Activated CD4-positive, alpha-beta T cell treated with anti-CD3 and anti-CD28 coated beads, Interleukin-10, Interleukin-2, amounts not matched to agents 100 ng/mL and 50 ng/mL, durations not matched to agents 16 hours and 8 hours (primary cell): ENCODE results near the gene CTDSP2.

Experiments
- DNase-seq: peaks from one replicate; pipeline ENCODE4 v3.0.0-alpha.2; 2020

CTDSP2 gene

GRCh38 chr12:57813111-57813970, 33.2 kb downstream of the CTDSP2 start:
- no peak for DNase-seq

GRCh38 chr12:57811028-57811755, 35.3 kb downstream of the CTDSP2 start:
- DNase-seq = no peak

DNA sequence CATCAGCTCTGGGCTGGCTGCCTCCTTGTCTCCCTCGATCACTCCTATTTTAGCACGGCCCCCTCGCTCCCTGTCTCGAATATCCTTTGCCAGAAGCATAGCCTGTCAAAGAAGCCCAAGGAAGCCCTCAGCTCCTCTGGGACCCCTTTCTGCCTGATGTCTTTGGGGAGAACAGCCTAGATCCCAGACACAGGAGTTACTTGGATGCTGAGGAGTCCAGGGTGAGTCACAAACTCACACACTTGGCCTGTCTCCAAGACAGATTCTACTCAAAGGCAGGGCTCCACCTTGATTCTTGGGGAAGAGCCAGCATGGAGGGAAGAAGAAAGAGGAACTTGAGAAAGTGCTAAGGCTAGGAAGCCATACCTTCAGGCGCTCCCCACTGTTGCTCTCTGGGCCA, 36.1 kb downstream of the CTDSP2 start:
- no peak for DNase-seq

- DNase-seq = no peak
These were observed 37.1 kb downstream of the CTDSP2 start for GRCh38 chr12:57809425-57809824.

DNA sequence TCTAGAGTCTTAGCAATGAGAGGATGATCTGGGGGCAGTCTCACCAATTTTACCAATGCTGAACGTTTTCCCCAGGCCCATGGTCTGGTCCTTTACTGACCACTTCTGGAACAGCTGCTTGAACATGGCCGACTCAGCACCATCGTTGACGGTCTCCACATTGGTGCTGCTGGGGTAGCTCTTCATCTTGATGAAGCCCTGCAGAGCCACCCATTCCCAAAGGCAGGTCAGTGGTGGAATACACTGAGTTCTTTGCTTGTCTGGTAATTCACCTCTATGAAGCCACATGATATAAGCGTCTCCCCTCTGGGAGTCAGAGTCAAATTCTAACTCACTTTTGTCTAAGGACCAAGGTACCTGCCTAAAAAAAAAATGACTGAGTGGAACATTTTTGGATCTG, 38.2 kb downstream of the CTDSP2 start:
- DNase-seq = no peak

GRCh38 chr12:57807285-57807684, 39.2 kb downstream of the CTDSP2 start:
- DNase-seq = no peak

- DNase-seq = no peak
These were observed 39.9 kb downstream of the CTDSP2 start for GRCh38 chr12:57806677-57807076.

GRCh38 chr12:57803319-57803893, 43.1 kb downstream of the CTDSP2 start:
- DNase-seq = peak; percentile 26

- no peak for DNase-seq
These were observed 43.9 kb downstream of the CTDSP2 start for GRCh38 chr12:57802607-57803006.

DNA sequence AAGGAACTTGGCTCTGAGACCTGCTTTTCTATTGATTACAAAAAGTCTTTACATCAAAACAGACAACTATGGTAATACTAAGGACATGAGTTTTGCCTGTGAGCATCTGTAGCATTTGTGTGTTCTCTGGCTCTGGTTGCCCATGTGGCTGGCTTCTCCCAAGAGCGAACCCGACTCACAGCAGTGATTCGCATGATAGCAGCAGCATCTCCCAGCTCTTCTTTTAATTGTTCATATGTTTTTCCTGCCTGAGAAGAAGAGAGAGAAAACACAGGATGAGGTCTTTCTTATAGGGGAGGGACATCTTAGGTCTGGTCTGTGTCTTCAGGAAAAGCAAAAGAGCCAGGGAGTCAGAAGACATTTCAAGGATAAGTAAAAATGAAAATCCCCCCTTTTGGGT, 45.6 kb downstream of the CTDSP2 start:
- no peak for DNase-seq

GRCh38 chr12:57797933-57798332, 48.6 kb downstream of the CTDSP2 start:
- no peak for DNase-seq

- no peak for DNase-seq
These were observed 49.5 kb downstream of the CTDSP2 start for GRCh38 chr12:57796996-57797395.

DNA sequence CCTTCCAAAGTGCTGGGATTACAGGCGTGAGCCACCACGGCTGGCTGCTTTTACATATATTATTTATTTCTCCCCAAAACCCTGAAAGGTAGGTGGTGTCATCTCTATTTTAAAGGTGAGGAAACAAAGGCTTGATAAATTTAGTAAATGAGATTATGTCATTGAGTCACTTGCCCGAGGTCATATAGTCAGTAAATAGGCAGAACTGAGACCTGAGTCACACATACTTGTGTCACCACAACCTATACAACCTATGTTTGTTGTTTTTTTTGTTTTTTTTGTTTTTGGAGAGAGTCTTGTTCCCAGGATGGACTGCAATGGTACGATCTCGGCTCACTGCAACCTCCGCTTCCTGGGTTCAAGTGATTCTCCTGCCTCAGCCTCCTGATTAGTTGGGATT, 51.2 kb downstream of the CTDSP2 start:
- no peak for DNase-seq

- no peak for DNase-seq
These were observed 52.6 kb downstream of the CTDSP2 start for GRCh38 chr12:57793920-57794319.

DNA sequence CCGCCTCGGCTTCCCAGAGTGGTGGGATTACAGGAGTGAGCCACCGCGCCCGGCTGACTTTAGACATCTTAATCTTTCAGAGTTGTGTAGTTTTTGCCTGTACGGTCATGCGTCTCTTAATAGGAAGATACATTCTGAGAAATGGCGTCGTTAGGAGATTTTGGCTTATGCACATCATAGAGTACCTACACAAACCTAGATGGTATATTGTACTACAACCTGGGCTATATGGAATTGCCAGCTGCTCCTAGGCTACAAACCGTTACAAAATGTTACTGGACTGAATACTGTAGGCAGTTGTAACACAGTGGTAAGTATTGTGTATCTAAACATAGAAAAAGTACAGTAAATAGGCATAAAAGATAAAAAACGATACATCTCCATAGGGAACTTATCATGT, 62.7 kb downstream of the CTDSP2 start:
- DNase-seq = no peak

DNA sequence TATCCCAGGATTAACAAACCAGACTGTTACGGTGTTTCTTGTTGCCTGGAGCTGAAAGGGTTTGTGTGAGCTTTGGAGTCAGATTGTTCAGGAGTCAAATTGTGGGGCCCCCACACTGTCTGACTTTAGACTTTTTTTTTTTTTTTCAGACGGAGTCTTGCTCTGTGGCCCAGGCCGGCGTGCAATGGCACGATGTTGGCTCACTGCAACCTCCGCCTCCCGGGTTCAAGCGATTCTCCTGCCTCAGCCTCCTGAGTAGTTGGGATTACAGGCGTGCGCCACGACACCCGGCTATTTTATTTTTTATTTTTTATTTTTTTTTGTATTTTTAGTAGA, 63.1 kb downstream of the CTDSP2 start:
- no peak for DNase-seq

DNA sequence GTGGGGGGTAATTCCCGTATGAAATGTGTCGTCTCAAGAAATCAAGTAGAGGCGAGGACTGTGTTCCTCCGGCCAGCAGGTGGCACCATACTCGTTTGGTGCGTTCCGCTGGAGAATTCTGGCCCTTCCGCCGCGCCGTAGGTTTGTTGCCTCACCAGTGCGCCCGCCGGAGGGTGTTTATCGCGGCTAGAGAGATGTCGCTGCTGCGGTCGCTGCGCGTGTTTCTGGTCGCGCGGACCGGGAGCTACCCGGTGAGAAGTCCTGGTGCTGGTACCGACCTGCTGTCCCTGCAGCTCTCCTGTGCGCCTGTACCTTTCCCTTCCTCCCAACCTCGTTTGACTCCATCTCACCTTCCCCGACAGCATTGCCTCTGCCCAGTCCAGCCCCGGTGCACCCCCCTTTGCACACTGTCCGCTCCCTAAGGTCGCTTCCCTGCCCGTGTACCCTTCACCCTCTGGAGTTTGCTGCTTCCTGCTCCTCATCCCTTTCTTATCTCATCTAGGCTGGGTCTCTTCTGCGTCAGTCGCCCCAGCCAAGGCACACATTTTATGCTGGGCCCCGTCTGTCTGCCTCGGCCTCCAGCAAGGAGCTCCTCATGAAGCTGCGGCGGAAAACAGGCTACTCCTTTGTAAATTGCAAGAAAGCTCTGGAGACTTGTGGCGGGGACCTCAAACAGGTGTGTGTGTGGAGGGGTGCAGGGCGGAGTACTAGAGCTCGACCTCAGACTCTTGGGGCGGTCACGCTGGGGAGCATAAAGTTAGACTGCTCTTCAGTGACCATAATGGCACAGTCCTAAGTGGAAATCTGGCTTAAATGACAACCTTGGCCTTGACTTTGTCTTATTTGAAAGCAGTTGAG, 63.7 kb downstream of the CTDSP2 start, which contains the start of gene TSFM:
TSS of gene TSFM (plus strand) at position 180 of the 858 bp plus-strand sequence. CDS start at position 195, 15 bp downstream.
- peak; percentile 95 for DNase-seq

DNA sequence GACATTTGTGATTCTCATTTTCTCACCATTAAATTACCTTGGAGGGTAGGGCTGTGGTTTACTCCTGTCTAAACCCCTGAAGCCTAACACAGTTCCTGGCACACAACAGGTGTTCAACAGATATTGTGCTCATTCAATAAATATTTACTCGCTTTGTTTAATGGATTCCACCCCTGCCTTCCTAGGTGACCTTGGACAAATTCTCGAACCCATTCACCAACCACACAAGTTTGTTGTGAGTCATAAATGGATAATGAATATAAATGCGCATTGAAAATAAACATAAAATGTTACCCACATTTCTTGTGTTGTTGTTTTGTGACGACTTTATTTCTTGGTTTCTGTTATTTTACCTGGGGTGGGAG, 64.3 kb downstream of the CTDSP2 start:
- DNase-seq = no peak

DNA sequence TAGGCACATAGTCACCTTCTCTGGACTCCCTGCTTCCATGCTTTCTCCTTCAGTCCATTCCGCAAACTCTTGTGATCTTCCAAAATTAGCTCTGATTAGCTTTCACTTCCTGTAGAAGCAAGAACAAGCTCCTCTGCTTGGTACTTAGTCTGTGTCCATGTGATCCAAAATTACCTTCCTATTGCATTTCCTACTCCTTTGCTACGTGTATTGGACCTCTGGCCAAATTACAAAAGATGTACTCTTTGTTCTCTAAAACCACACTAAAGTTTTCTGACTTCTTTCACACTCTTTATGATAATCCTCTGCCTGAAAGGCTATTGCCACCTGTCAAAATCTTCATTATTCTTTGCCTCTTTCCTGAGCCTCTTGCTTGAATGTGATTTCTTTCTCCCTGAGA, 64.7 kb downstream of the CTDSP2 start:
- DNase-seq = no peak

DNA sequence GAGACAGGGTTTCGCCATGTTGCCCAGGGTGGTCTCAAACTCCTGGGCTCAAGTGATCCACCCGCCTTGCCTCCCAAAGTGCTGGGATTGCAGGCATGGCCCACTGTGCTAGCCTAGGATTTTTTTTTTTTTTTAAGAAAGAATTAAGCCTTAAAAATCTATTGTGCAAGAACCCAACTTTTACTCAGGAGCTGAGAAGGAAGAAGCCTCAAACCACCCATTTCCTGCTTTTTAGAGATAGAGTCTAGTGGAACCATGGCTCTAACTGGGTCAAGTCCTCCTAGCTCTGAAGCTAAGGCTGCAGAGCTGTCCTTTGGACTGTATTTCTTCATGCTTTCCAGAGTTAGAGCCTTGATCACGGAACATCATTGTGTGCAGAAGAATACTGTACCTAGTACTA, 65.3 kb downstream of the CTDSP2 start:
- no peak for DNase-seq

DNA sequence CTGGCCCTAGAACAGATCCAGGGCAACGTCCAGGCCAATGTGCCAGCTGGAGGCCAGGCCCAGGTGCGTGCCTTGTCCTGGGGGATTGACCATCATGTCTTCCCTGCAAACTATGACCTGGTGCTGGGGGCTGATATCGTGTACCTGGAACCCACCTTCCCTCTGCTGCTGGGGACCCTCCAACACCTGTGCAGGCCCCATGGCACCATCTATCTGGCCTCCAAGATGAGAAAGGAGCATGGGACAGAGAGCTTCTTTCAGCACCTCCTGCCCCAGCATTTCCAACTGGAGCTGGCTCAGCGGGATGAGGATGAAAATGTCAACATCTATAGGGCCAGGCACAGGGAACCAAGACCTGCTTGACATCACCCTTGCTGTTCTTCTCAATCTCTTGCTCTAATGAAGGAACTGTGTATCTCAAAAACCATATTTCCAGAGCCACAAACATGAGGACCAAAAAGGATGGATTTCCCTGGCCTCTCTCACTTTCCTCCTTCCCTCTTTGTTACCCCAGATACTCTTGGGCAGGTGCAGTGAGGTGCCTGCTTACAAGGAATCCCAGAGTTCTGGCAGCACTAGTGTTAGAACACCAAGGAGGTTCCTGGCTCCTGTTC, 66.1 kb downstream of the CTDSP2 start:
- no peak for DNase-seq

- DNase-seq = no peak
These were observed 66.8 kb downstream of the CTDSP2 start for GRCh38 chr12:57779736-57780135.

DNA sequence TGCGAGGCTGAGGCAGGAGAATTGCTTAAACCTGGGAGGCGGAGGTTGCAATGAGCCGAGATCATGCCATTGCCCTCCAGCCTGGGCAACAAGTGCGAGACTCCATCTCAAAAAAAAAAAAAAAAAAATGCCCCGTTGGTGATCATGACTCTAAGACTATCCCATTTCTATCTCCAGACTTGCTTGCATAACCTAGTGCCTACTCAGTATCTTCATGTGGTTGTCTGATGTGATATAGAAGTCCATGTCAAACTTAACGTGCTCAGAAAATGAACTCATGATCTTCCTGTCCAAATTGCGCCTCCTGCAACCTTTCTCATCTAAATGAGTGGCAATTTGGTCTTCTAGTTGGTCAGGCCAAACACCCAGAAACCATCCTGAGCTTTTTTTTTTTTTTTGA, 68.6 kb downstream of the CTDSP2 start:
- DNase-seq = no peak
